Neural crest cell (in vitro differentiated cells): ENCODE measurements around the gene CMTM1. TPM values are rescaled to one million over a fixed set of nuclear protein-coding genes. Genes with fewer than 3 reads are reported as not detected.

Experiments used
- DNase-seq: peaks from one replicate; pipeline ENCODE4 v3.0.0; 2021; ENCODE audit warnings: low read depth, mixed read lengths, low spot score
- H3K27ac Mint-ChIP-seq: one replicate; pipeline ENCODE4 v1.8.0; 2021; ENCODE audit warnings: mild to moderate bottlenecking, mixed read lengths; ENCODE audit not compliant: unreplicated experiment
- H3K27me3 Mint-ChIP-seq: 2 replicates; pipeline ENCODE4 v1.8.0; 2021; ENCODE audit warnings: low read depth, mild to moderate bottlenecking, mixed read lengths
- H3K36me3 Mint-ChIP-seq: 2 replicates; pipeline ENCODE4 v1.8.0; 2021; ENCODE audit warnings: low read depth, mild to moderate bottlenecking, mixed read lengths
- H3K4me1 Mint-ChIP-seq: 2 replicates; pipeline ENCODE4 v1.8.0; 2021; ENCODE audit warnings: mixed read lengths
- H3K4me3 Mint-ChIP-seq: one replicate; pipeline ENCODE4 v1.8.0; 2021; ENCODE audit warnings: mild to moderate bottlenecking, mixed read lengths
- H3K9me3 Mint-ChIP-seq: 2 replicates; pipeline ENCODE4 v1.8.0; 2021; ENCODE audit warnings: mixed read lengths
- total RNA-seq: library from RNA; stranded (reverse); gene quantifications from 2 replicates; pipeline ENCODE4 v1.2.1, GENCODE V29; 2021
- TF ChIP-seq, protein P1 (sequence below): fragments of 200-600 bp; sonication (generic); conservative IDR thresholded peaks from 2 replicates; pipeline ENCODE4 v1.5.0; 2021; ENCODE audit warnings: antibody characterized with exemption, mild to moderate bottlenecking

The CMTM1 gene
- total RNA-seq, 1 donor from 2014 or later, result 17.1 TPM

DNA sequence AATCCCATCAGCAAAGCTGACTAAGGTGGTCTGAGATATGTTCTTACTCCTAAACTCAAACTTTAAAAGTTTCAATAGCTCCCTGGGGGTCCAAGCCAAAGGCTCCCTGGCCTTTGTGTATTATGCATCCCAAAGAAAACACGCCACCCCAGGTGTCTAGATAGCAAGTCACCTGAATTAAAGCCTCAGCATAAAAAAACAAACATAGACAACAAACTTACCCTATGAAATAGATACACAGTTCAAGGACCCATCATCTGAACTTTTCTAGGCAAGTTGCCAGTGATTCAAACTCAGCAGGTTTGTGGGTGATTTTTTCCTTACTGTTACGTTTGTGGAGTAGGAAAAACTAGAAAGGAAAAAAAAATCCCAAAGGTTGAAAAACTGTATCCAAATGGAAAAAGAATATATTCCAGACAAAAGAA is 50.8 kb downstream of the CMTM1 start:
- no peak for DNase-seq
- peaks cover 2% of the 10 kb centered on the region for H3K36me3 Mint-ChIP-seq
- H3K4me3 Mint-ChIP-seq, result no peak overlapping the region

DNA sequence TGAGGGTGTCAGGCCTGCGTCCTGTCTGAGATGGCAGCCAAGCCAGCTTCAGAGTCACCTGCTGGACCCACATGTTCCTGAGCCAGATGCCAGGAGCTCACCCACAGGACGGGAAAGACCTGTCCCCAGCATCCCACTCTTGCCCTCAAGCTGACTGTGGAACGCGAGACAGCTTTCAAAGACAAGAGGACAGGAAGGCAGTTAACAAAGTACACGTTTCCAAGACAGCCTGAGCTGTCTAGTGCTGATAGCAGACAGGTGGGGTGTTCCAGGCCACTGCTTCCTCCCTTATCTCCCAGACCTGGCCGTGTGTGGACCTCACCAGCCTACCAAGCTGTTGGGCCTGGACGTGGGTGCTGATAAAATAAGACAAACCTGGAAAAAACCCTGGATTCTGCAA is 51.5 kb downstream of the CMTM1 start:
- TF ChIP-seq, protein P1, sequence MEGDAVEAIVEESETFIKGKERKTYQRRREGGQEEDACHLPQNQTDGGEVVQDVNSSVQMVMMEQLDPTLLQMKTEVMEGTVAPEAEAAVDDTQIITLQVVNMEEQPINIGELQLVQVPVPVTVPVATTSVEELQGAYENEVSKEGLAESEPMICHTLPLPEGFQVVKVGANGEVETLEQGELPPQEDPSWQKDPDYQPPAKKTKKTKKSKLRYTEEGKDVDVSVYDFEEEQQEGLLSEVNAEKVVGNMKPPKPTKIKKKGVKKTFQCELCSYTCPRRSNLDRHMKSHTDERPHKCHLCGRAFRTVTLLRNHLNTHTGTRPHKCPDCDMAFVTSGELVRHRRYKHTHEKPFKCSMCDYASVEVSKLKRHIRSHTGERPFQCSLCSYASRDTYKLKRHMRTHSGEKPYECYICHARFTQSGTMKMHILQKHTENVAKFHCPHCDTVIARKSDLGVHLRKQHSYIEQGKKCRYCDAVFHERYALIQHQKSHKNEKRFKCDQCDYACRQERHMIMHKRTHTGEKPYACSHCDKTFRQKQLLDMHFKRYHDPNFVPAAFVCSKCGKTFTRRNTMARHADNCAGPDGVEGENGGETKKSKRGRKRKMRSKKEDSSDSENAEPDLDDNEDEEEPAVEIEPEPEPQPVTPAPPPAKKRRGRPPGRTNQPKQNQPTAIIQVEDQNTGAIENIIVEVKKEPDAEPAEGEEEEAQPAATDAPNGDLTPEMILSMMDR, result no peak
- H3K27ac Mint-ChIP-seq, result no peak overlapping the region

More for the DNA sequence above, 50.8 kb downstream of the CMTM1 start:
- no peaks in the 10 kb centered on the region for H3K9me3 Mint-ChIP-seq
- peaks cover 3% of the 10 kb centered on the region for H3K4me1 Mint-ChIP-seq
- no peak overlapping the region for H3K27ac Mint-ChIP-seq
- H3K27me3 Mint-ChIP-seq, result no peaks in the 10 kb centered on the region
- TF ChIP-seq, protein P1, result no peak

DNA sequence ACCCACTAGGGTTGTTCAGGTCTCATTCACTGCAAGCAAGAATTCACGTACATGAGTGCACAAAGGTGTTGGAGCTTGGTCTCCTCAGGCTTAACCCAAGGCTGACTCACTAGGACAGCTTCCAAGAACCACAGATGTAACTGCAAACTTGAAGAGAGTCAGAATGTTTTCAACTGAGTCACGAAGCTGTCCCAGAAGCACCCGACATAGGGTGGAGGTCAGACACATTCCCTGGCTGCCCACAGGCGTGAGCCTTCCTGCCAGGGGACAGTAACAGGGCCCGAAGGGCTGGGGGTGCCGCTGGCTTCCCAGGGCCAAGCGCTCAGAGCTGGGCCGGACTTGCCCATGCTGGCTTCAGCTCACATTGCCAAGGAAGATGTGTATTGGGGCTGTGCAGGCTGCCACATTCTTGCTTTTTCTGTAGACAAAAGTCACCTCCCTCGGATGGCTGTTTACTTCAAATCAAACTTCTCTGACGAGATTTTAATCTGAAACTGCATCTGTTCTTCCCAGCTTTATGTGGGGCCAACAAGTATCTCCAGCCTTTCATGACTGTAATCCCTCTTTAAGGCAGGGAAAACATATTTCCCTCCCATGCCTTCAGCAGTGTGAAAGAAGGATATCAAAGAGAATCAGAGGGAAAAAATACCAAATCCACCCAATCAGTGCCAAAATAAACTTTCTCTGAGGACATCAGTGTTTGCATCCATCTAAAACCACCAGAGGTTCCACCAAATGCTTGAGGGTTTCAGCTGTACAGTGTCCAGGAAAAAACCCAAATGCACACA is 52.5 kb downstream of the CMTM1 start:
- Mint-ChIP-seq H3K36me3 (peaks cover 2% of the 10 kb centered on the region), H3K27me3 (no peaks in the 10 kb centered on the region), H3K4me1 (peaks cover 3% of the 10 kb centered on the region), H3K27ac (no peak overlapping the region), H3K9me3 (no peaks in the 10 kb centered on the region), H3K4me3 (no peak overlapping the region)
- DNase-seq, result no peak
- TF ChIP-seq, protein P1, result no peak

More for the DNA sequence above, 51.5 kb downstream of the CMTM1 start:
- peaks cover 2% of the 10 kb centered on the region for H3K36me3 Mint-ChIP-seq
- DNase-seq, result no peak
- H3K9me3 Mint-ChIP-seq, result no peaks in the 10 kb centered on the region
- H3K27me3 Mint-ChIP-seq, result no peaks in the 10 kb centered on the region
- H3K4me3 Mint-ChIP-seq, result no peak overlapping the region
- peaks cover 3% of the 10 kb centered on the region for H3K4me1 Mint-ChIP-seq

DNA sequence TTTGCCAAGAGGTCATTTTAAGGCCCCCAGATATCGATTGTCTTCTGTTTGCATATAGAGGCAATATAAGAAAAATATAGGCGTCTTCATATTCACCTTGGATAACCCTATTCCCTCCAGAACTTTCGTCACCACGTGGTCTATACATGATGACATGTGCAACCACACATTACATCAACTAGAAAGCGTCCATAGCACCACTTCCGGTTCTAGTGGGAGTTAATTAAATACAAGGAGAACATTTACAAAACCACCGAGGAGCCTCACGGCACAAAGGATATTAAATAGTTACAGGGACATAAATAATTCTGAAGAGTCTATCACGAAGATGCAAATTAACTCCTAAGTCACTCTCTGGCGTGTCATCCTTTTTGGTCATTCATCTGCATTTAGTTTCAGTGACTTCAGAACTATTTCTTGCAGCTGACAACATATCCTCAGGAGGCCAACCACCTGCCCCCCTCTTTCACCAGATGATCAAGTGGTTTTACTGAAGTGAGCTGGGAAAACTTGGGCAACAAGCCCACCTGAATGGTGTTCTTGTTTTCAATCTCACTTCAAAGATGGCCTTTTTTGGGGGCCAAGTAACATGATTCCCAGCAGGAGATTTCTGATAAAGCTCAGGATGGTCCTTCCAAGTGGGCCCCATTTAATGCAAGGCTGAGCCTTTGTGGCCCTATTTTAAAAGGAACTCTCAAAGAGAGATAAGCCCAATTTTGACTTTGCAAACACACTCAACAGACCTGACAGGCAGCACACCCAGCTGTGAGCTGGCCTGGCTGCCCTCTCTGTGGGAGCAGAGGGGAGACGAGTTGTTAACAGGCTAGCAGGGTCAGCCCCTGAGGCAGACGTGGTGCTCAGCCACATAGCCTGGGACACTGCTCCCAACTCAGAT is 53.5 kb downstream of the CMTM1 start:
- no peak overlapping the region for H3K4me3 Mint-ChIP-seq
- DNase-seq, result no peak
- peaks cover 3% of the 10 kb centered on the region for H3K4me1 Mint-ChIP-seq
- H3K9me3 Mint-ChIP-seq, result no peaks in the 10 kb centered on the region
- no peak overlapping the region for H3K27ac Mint-ChIP-seq
- TF ChIP-seq, protein P1, result no peak
- no peaks in the 10 kb centered on the region for H3K27me3 Mint-ChIP-seq
- H3K36me3 Mint-ChIP-seq, result peaks cover 2% of the 10 kb centered on the region

DNA sequence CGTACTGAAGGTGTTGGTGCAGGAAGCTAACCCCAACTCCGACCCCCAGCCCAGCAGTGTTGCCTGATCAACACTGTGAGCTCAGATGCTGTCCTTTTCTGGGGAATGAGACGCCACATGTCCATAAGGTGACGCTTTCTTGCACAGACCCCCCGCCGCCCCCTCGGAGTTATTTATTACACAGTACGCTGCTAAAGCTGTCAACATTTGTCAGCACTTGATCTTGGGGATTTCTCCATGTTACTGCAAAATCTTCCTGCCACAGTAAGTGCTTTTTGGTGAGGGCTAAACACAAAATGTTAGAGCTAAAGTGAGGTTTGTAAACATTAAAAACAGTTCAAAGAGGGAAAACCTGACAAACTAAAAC is 54.2 kb downstream of the CMTM1 start:
- Mint-ChIP-seq H3K9me3 (no peaks in the 10 kb centered on the region), H3K4me3 (no peak overlapping the region), H3K4me1 (peaks cover 3% of the 10 kb centered on the region), H3K27ac (no peak overlapping the region), H3K27me3 (no peaks in the 10 kb centered on the region), H3K36me3 (peaks cover 2% of the 10 kb centered on the region)
- DNase-seq, result no peak
- TF ChIP-seq, protein P1, result no peak
